IPS-18c (cell line): Measurements from ENCODE around the gene C11orf21.

Source experiments
- H3K4me3 ChIP-seq: 2 replicates; pipeline ENCODE4 v1.7.0; 2013; ENCODE audit warnings: low read depth, mild to moderate bottlenecking, low read length, moderate library complexity; ENCODE audit not compliant: insufficient read depth
- H3K9me3 ChIP-seq: one replicate; pipeline ENCODE4 v1.6.1; 2013; ENCODE audit warnings: mild to moderate bottlenecking, low read length, moderate library complexity; ENCODE audit not compliant: control insufficient read depth, insufficient read depth

The C11orf21 gene

GRCh38 chr11:2261436-2262230 lies 40.1 kb downstream of the C11orf21 start:
- H3K4me3 ChIP-seq: no peak overlapping the region
- H3K9me3 ChIP-seq: no peaks in the 10 kb centered on the region

DNA sequence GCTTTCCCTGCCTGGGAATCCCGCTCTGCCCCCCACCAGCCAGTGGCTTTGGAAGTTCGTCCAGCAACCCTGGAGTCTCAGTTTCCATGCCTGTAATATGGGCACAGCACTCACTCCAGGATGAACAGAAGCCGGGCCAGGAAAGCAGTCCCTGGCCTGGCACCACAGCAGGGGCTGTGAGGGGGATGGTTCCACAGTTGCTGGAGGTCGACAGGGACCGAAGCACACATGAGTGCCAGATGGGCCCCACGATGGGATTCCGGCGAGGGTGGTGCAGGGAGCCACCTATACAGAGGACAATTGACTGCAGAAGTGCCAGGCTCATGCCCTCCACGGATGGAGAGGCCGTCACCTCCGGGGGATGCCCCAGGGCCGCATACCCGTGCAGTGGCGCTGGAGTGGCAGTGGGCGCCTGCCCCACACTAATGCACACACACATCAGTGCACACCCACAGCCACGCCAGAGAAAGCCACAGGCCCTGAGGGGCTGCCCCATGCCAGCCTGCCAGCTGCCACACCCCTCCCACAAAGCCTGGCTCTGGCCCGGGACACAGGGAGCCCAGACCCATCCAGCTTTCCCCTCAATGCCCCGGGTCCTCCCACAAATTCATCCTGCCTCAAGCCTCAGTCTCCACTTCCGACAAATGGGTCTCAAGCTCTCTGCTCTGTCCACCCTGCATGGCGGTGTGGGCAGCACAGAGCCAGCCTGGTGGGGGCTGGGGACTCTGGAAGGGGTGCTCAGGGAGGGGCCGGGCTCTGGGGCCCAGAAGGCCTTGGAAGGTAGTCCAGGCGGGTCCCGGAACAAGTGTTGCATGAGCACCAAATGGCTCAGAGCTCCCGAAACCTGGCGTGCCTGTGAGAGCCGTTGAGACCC lies 41.0 kb downstream of the C11orf21 start:
- H3K9me3 ChIP-seq: no peaks in the 10 kb centered on the region
- no peak overlapping the region for H3K4me3 ChIP-seq

DNA sequence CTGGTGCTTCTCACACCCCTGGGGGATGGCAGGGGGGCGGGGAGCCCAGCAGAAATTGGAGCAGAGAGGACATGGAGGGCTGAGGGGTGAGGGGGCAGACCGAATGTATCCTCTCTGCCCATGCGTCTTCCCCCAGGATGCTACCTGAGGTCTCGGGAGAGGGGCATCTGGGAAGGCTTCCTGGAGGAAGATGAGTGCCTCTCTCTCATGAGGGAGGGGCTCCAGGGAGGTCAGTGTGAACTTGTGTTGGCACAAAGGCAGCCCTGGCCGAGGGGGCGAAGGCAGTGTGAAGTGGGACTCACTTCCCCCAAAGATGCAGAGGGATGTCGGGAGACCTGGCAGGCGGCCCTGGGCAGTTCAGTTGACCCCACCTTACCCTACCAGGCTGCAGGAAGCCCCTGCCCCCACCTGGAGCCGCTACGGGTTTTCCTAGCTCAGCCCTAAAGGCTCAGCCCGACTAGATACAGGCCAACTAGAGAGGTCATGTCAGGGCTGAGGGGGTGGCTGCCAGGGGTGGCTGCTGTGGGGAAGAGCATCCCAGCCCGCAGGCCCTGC lies 41.7 kb downstream of the C11orf21 start:
- H3K4me3 ChIP-seq: no peak overlapping the region
- no peaks in the 10 kb centered on the region for H3K9me3 ChIP-seq

- no peak overlapping the region for H3K4me3 ChIP-seq
- no peaks in the 10 kb centered on the region for H3K9me3 ChIP-seq
Observed at GRCh38 chr11:2259466-2259830, 42.3 kb downstream of the C11orf21 start.

GRCh38 chr11:2258501-2259465 lies 42.9 kb downstream of the C11orf21 start:
- Histone ChIP-seq H3K9me3 (no peaks in the 10 kb centered on the region), H3K4me3 (no peak overlapping the region)

DNA sequence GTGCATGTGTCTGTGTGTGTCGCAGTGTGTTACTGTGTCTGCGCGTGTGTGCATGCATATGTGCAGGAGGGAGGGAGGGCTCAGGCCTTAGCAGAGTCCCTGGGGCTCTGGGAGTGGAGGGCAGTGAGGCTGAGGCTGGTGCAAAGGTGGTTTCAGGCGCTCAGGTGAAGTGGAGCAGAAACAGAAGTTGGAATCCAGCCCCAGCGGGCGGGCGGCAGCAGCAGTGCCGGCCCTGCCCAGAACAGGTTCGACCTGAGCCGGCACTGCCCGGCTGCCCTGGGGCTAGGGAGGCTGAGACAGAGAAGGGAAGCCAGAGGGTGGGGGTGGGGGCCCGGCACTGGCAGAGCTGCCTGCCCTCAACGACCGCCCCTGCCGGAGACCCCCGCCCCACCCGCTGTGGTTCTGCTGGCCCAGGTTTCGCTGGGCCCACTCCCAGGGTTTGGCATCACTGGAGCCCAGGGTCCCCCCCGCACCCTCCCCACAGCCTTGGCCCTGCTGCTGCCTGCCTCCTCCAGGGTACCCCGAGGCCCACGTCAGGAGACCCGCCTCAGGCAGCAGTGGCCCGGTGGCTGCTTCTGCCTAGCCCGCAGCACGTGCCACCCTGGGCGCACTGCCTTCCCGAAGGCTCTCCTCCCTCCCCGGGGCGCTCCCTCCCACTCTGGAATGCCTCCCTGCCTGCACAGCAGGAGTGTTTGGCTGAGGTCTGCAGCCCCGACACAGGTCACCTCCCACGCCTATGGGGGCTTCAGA lies 44.6 kb downstream of the C11orf21 start:
- Histone ChIP-seq H3K9me3 (no peaks in the 10 kb centered on the region), H3K4me3 (no peak overlapping the region)

DNA sequence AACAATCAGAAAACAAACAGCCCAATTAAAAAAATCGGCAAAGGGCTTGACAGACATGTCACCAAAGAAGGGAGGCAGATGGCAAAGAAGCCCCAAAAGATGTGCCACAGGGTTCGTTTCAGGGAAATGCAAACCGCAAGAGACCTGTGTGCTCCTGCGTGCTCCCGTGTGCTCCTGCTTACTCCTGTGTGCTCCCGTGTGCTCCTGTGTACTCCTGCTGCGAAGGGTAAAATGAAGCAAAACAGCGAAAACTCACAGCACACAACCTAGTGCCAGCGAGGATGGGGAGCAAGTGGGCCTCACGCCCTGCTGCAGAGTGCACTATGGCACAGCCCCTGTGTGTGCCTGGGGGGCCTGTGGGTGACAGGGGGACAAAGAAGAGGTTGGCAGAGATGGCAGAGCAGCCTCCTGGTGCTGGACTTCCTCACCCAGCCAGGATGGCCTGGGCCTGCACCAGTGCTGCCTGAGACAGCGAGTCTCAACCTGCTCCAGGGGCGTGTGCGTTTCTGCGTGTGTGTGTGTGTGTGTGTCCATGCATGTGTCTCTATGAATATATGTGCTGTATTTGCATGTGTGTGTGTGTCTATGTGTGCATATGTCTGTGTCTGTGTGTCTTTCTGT lies 45.3 kb downstream of the C11orf21 start:
- H3K4me3 ChIP-seq: no peak overlapping the region
- no peaks in the 10 kb centered on the region for H3K9me3 ChIP-seq

- no peaks in the 10 kb centered on the region for H3K9me3 ChIP-seq
- no peak overlapping the region for H3K4me3 ChIP-seq
Observed at GRCh38 chr11:2252018-2252417, 49.7 kb downstream of the C11orf21 start.

GRCh38 chr11:2251138-2251537 lies 50.6 kb downstream of the C11orf21 start:
- Histone ChIP-seq H3K9me3 (no peaks in the 10 kb centered on the region), H3K4me3 (no peak overlapping the region)

DNA sequence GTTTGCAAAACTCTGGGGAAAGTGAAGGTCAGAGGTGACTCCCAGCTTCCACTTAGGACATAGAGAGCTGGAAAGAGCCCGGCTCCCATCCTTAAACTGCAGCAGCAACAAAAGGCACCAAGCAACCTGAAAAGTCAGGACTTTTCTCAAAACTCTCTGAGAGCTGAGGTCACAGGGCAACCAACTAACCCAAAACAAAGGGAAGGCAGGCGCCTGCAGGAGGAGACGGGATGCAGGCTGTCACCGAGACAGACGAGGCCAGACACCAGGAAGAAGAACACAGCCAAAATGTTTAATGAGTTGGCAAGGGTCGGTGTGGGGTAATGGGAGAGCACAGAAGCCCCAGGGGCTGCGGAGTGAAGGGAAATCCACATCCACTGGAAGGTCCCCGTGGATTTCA lies 51.2 kb downstream of the C11orf21 start:
- Histone ChIP-seq H3K9me3 (no peaks in the 10 kb centered on the region), H3K4me3 (no peak overlapping the region)

GRCh38 chr11:2250041-2250440 lies 51.7 kb downstream of the C11orf21 start:
- Histone ChIP-seq H3K4me3 (no peak overlapping the region), H3K9me3 (no peaks in the 10 kb centered on the region)

DNA sequence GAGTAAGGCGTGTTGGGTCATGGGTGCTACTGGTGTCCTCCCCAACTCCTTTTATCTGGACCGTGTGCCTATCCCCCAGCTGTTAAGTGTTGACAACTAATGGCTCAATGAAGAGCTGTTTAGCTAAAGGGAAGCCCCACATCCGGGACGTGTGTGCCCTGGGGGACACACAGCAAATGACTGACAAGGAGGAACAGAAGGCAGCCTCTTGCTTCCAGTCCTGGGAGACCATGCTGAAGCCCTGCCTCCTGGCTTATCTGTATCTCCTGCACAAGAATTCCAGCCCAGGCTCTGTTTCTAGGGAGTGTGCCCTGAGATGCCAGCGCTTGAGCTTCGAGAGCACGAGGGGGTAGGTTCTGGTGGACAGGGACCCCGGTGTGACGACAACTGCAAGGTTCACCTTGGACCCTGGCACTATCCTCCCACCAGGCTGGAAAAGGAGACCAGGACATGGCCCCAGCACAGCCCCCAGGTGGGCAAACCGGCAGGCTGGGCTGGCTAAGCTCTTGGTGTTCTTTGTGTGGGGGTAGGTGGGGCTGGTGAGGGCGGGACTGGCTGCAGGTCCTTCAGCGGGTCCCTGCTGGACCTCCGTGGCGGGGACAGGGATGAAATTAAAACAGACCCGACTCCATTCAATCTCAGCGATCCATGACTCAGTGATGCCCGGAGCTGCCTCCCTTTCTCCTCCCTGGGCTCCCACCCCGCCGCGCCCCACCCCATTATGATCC lies 52.4 kb downstream of the C11orf21 start:
- Histone ChIP-seq H3K4me3 (no peak overlapping the region), H3K9me3 (no peaks in the 10 kb centered on the region)

DNA sequence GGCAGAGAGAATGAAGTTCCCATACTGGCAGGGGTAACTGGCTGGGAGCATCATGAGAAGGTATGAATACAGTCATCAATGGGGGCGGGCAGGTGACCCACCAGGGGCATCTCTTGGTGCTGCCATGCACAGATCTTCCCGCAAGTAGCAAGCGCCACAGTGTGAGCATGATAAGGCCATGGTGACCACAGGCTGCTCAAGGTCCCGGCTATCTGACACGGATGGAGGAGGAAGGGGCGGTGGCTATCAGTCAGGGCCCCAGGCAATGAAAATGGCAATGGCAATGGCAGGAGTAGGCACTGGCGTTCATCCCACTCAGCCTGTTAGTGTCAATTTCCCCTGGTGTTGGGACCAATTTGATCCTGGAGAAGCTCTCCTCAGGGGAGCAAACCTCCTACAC lies 53.0 kb downstream of the C11orf21 start:
- H3K9me3 ChIP-seq: no peaks in the 10 kb centered on the region
- no peak overlapping the region for H3K4me3 ChIP-seq

GRCh38 chr11:2248242-2248641 lies 53.5 kb downstream of the C11orf21 start:
- Histone ChIP-seq H3K9me3 (no peaks in the 10 kb centered on the region), H3K4me3 (no peak overlapping the region)

- Histone ChIP-seq H3K9me3 (no peaks in the 10 kb centered on the region), H3K4me3 (no peak overlapping the region)
Observed at GRCh38 chr11:2247496-2247895, 54.2 kb downstream of the C11orf21 start.
